ENCODE results near the gene STOML3. TPM values are rescaled to one million over a fixed set of nuclear protein-coding genes. Genes with fewer than 3 reads are reported as not detected.
A peak's percentile ranks its signal among the peaks of the same experiment; 100 is the strongest.

STOML3 gene
- not detected for total RNA-seq

- no peak for DNase-seq (ENCODE audit: low spot score in 2 of 2)
- TF ChIP-seq POLR2A (IDR thresholded peaks at IDR 0.05) (no peak), CTCF (IDR thresholded peaks at IDR 0.05) (no peak)
- no peak within 1 kb of the TSS for H3K4me3 ChIP-seq (ENCODE audit: low read depth, poor library complexity, severe bottlenecking)
- intact Hi-C loops (cut with DNase I; ENCODE audit: low total_unique reads): no loop called here
Observed at GRCh38 chr13:38990693-38991092, at the start of gene STOML3. Gene STOML3, minus strand, starts transcription at chr13:38990831. Its CDS starts 110 bp downstream, at chr13:38990721.

- TF ChIP-seq CTCF (IDR thresholded peaks at IDR 0.05) (no peak), POLR2A (IDR thresholded peaks at IDR 0.05) (no peak)
- no peak for DNase-seq (ENCODE audit: low spot score in 2 of 2)
- intact Hi-C loops (cut with DNase I; ENCODE audit: low total_unique reads): loop anchor here (10.0 kb wide), 1 partner anchor 1895 kb away; no protein-coding TSS in a partner anchor
- H3K4me3 ChIP-seq (ENCODE audit: low read depth, poor library complexity, severe bottlenecking): no peak overlapping the region
- WGBS, 2 donors: 42 to 46% methylated on average over 1 of the region's 1 CpG
Observed at GRCh38 chr13:39040206-39040605, 49.6 kb upstream of the STOML3 start.

- TF ChIP-seq CTCF (IDR thresholded peaks at IDR 0.05): no peak
- no peak for TF ChIP-seq POLR2A (IDR thresholded peaks at IDR 0.05)
- 18 to 19% methylated on average over 7 of the region's 7 CpGs for WGBS, 2 donors
- no peak overlapping the region for H3K4me3 ChIP-seq (ENCODE audit: low read depth, poor library complexity, severe bottlenecking)
- intact Hi-C loops (cut with DNase I; ENCODE audit: low total_unique reads): no loop called here
- DNase-seq (ENCODE audit: low spot score in 2 of 2): no peak
Observed at GRCh38 chr13:39039041-39039440, 48.4 kb upstream of the STOML3 start.

GRCh38 chr13:39038569-39039030 lies 48.0 kb upstream of the STOML3 start:
- DNase-seq (ENCODE audit: low spot score in 2 of 2): peak; percentile 32 to 85
- TF ChIP-seq CTCF (IDR thresholded peaks at IDR 0.05): no peak
- no peak for TF ChIP-seq POLR2A (IDR thresholded peaks at IDR 0.05)
- 0 to 1% methylated on average over 13 to 15 of the region's 15 CpGs for WGBS, 2 donors
- intact Hi-C loops (cut with DNase I; ENCODE audit: low total_unique reads): no loop called here
- H3K4me3 ChIP-seq (ENCODE audit: low read depth, poor library complexity, severe bottlenecking): peak overlapping the region; percentile 80

- 0 to 1% methylated on average over 31 to 34 of the region's 41 CpGs for WGBS, 2 donors
- peak within 1 kb of the TSS; percentile 80 for H3K4me3 ChIP-seq (ENCODE audit: low read depth, poor library complexity, severe bottlenecking)
- intact Hi-C loops (cut with DNase I; ENCODE audit: low total_unique reads): no loop called here
- TF ChIP-seq CTCF (IDR thresholded peaks at IDR 0.05) (no peak), POLR2A (IDR thresholded peaks at IDR 0.05) (no peak)
- peak; percentile 93 to 97 for DNase-seq (ENCODE audit: low spot score in 2 of 2)
Observed at GRCh38 chr13:39037880-39038568, 47.4 kb upstream of the STOML3 start, which contains the start of the genes NHLRC3 and PROSER1. Gene NHLRC3, plus strand, starts transcription at chr13:39038456. Its CDS starts 184 bp downstream, at chr13:39038640. Gene PROSER1, minus strand, starts transcription at chr13:39038089. Its CDS starts 847 bp downstream, at chr13:39037242.

Measured in lower leg skin (tissue), 4 donors.